Measurements from ENCODE around the gene PBX4.

GRCh38 chr19:19549804-19550464 is 68.6 kb downstream of the PBX4 start:
- TF ChIP-seq EZH2 (IDR thresholded peaks at IDR 0.05; ENCODE audit: borderline replicate concordance, insufficient read depth, low read depth, low read length, poor library complexity, severe bottlenecking) = no peak
- no peak for TF ChIP-seq CTCF (IDR thresholded peaks at IDR 0.05)
